ENCODE measurements around the gene APBA2. TPM values are rescaled to one million over a fixed set of nuclear protein-coding genes. Genes with fewer than 3 reads are reported as not detected.
"Not testable (repeated sequence)": the region's sequence is repeated elsewhere in the genome, so short reads cannot be mapped to it uniquely, and the experiment has no call there.

Gene APBA2
- total and polyA plus RNA-seq, 2 donors from 2014 or later = 1.0 to 6.1 TPM

DNA sequence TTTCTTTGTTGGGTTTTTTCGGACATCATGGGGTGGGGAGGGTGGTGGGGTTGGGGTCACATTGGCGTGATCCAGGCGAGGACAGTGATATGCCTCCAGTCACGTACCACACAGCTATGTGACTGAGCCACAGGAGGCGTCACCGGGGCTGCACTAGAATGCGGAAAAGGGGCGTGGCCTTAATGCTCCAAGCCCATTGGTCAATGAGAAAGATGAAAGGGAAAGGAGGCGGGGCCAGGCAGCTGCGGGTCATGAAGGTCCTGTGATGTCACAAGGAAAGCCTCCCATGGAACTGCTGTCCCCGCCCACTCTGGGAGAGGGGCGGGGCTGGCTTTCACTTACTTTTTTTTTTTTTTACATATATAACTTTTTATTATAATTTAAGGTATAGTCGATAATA, 37.3 kb upstream of the APBA2 start, which contains the start of gene GOLGA6L7:
Gene GOLGA6L7 (minus strand): TSS at position 124 of the 400 bp plus-strand sequence. CDS start 95 bp downstream, at position 29.
- intact Hi-C loops (cut with DNase I); H3K27me3 ChIP-seq (ENCODE audit: control insufficient read depth, insufficient read depth, low read length); DNase-seq; FAIRE-seq; H3K9ac ChIP-seq (ENCODE audit: low read length in 3 of 3); H3K4me3 ChIP-seq (ENCODE audit: low read length in 3 of 3); H3K36me3 ChIP-seq (ENCODE audit: control insufficient read depth in 2 of 3, insufficient read depth in 3 of 3, low read length in 3 of 3); H3K27ac ChIP-seq (ENCODE audit: low read depth in 2 of 2, low read length in 2 of 2); H3K9me3 ChIP-seq (ENCODE audit: control insufficient read depth in 2 of 3, insufficient read depth in 1 of 3, low read length in 3 of 3); H3K4me1 ChIP-seq (ENCODE audit: control insufficient read depth in 2 of 3, insufficient read depth in 2 of 3, low read depth in 1 of 3, low read length in 3 of 3): not testable (repeated sequence)

DNA sequence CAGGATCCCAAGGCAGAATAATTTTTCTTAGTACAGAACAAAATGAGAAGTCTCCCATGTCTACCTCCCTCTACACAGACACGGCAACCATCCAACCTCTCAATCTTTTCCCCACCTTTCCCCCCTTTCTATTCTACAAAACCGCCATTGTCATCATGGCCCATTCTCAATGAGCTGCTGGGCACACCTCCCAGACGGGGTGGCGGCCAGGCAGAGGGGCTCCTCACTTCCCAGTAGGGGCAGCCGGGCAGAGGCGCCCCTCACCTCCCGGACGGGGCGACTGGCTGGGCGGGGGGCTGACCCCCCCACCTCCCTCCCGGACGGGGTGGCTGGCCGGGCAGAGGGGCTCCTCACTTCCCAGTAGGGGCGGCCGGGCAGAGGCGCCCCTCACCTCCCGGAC, 36.5 kb upstream of the APBA2 start:
- H3K27ac ChIP-seq (ENCODE audit: low read depth in 2 of 2, low read length in 2 of 2); H3K27me3 ChIP-seq (ENCODE audit: control insufficient read depth, insufficient read depth, low read length); H3K9ac ChIP-seq (ENCODE audit: low read length in 3 of 3); H3K9me3 ChIP-seq (ENCODE audit: control insufficient read depth in 2 of 3, insufficient read depth in 1 of 3, low read length in 3 of 3); H3K4me1 ChIP-seq (ENCODE audit: control insufficient read depth in 2 of 3, insufficient read depth in 2 of 3, low read depth in 1 of 3, low read length in 3 of 3); FAIRE-seq; H3K36me3 ChIP-seq (ENCODE audit: control insufficient read depth in 2 of 3, insufficient read depth in 3 of 3, low read length in 3 of 3); DNase-seq; intact Hi-C loops (cut with DNase I); H3K4me3 ChIP-seq (ENCODE audit: low read length in 3 of 3): not testable (repeated sequence)

DNA sequence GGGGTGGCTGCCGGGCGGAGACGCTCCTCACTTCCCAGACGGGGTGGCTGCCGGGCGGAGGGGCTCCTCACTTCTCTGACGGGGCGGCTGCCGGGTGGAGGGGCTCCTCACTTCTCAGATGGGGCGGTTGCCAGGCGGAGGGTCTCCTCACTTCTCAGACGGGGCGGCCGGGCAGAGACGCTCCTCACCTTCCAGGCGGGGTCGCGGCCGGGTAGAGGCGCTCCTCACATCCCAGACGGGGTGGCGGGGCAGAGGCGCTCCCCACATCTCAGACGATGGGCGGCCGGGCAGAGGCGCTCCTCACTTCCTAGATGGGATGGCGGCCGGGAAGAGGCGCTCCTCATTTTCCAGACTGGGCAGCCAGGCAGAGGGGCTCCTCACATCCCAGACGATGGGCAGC, 36.0 kb upstream of the APBA2 start:
- H3K4me3 ChIP-seq (ENCODE audit: low read length in 3 of 3); intact Hi-C loops (cut with DNase I); DNase-seq; H3K27ac ChIP-seq (ENCODE audit: low read depth in 2 of 2, low read length in 2 of 2); H3K9me3 ChIP-seq (ENCODE audit: control insufficient read depth in 2 of 3, insufficient read depth in 1 of 3, low read length in 3 of 3); H3K36me3 ChIP-seq (ENCODE audit: control insufficient read depth in 2 of 3, insufficient read depth in 3 of 3, low read length in 3 of 3); H3K27me3 ChIP-seq (ENCODE audit: control insufficient read depth, insufficient read depth, low read length); FAIRE-seq; H3K9ac ChIP-seq (ENCODE audit: low read length in 3 of 3); H3K4me1 ChIP-seq (ENCODE audit: control insufficient read depth in 2 of 3, insufficient read depth in 2 of 3, low read depth in 1 of 3, low read length in 3 of 3): not testable (repeated sequence)

DNA sequence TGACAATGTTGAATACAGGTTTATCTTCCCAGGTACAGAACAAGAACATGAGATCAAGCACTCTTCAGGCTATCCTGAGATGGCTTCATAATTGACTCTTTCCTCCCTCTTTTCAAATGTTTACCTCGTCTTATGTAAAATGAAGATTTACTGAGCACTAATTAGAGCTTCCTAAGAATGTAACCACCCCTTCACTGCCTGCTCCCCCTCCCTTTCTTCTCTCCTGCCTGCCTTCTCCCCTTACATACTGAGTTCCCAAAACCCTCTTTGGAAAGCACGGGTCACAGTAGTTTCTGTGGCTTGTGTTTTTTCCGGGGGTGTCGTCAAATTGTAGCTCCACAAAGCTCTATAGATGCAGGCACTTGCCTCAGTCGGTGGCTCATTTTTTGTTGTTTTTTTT, 32.1 kb upstream of the APBA2 start:
- intact Hi-C loops (cut with DNase I); FAIRE-seq; DNase-seq: not testable (repeated sequence)

DNA sequence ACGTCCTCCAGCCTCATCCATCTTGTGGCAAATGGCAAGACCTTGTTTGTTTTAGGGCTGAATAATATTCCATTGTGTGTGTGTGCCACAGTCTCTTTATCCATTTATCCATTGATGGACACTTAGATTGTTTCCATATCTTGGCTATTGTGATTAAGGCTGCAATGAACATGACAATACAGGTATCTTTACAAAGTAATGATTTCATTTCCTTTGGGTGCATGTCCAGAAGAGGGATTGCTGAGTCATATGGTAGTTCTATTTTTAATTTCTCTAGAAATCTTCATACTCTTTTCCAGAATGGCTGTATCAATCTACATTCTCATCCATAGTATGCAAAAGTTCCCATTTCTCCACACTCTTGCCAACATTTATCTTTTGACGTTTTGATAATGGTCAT, 31.2 kb upstream of the APBA2 start:
- H3K4me3 ChIP-seq (ENCODE audit: low read length in 3 of 3); H3K9ac ChIP-seq (ENCODE audit: low read length in 3 of 3); H3K36me3 ChIP-seq (ENCODE audit: control insufficient read depth in 2 of 3, insufficient read depth in 3 of 3, low read length in 3 of 3); FAIRE-seq; H3K27me3 ChIP-seq (ENCODE audit: control insufficient read depth, insufficient read depth, low read length); H3K9me3 ChIP-seq (ENCODE audit: control insufficient read depth in 2 of 3, insufficient read depth in 1 of 3, low read length in 3 of 3); H3K4me1 ChIP-seq (ENCODE audit: control insufficient read depth in 2 of 3, insufficient read depth in 2 of 3, low read depth in 1 of 3, low read length in 3 of 3); DNase-seq; intact Hi-C loops (cut with DNase I); H3K27ac ChIP-seq (ENCODE audit: low read depth in 2 of 2, low read length in 2 of 2): not testable (repeated sequence)

More for the DNA sequence above, 32.1 kb upstream of the APBA2 start:
- H3K4me3 ChIP-seq (ENCODE audit: low read length in 3 of 3); H3K4me1 ChIP-seq (ENCODE audit: control insufficient read depth in 2 of 3, insufficient read depth in 2 of 3, low read depth in 1 of 3, low read length in 3 of 3); H3K27ac ChIP-seq (ENCODE audit: low read depth in 2 of 2, low read length in 2 of 2); H3K36me3 ChIP-seq (ENCODE audit: control insufficient read depth in 2 of 3, insufficient read depth in 3 of 3, low read length in 3 of 3); H3K27me3 ChIP-seq (ENCODE audit: control insufficient read depth, insufficient read depth, low read length); H3K9ac ChIP-seq (ENCODE audit: low read length in 3 of 3); H3K9me3 ChIP-seq (ENCODE audit: control insufficient read depth in 2 of 3, insufficient read depth in 1 of 3, low read length in 3 of 3): not testable (repeated sequence)

DNA sequence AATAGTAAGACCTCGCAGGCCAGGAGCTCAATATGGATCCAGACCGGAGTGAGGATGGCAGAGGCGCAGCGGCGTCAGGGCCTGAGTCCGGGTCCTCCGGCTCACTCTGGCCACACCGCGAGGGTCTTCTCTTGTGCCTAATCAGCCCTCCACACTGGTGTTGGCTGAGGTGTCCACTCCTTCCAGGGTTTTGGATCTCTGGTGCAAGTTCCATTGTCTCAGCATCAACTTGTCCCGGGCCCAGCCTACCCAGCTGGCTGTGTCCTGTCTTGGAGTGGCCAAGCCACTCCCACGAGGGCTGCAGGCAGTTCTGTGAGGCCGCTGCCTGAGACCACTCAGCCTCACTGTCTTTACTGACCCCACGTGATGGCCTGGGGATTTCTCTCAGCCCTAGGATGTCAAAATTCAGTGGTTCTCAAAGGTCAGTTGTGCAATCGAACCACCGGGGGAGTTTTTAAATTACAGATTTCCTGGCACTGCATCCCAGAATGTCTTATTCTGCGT, 24.7 kb upstream of the APBA2 start:
- DNase-seq (peak in 1 of 5 donors; percentile 72), FAIRE-seq (no peak)
- H3K4me1 ChIP-seq (ENCODE audit: control insufficient read depth in 2 of 3, insufficient read depth in 2 of 3, low read depth in 1 of 3, low read length in 3 of 3) = no peaks in the 10 kb centered on the region
- intact Hi-C loops (cut with DNase I) = no loop called here
- H3K27me3 ChIP-seq (ENCODE audit: control insufficient read depth, insufficient read depth, low read length) = no peaks in the 10 kb centered on the region
- no peak overlapping the region for H3K9ac ChIP-seq (ENCODE audit: low read length in 3 of 3)
- H3K4me3 ChIP-seq (ENCODE audit: low read length in 3 of 3) = no peak overlapping the region
- H3K9me3 ChIP-seq (ENCODE audit: control insufficient read depth in 2 of 3, insufficient read depth in 1 of 3, low read length in 3 of 3) = no peaks in the 10 kb centered on the region
- no peaks in the 10 kb centered on the region for H3K36me3 ChIP-seq (ENCODE audit: control insufficient read depth in 2 of 3, insufficient read depth in 3 of 3, low read length in 3 of 3)
- TF ChIP-seq, protein P1, sequence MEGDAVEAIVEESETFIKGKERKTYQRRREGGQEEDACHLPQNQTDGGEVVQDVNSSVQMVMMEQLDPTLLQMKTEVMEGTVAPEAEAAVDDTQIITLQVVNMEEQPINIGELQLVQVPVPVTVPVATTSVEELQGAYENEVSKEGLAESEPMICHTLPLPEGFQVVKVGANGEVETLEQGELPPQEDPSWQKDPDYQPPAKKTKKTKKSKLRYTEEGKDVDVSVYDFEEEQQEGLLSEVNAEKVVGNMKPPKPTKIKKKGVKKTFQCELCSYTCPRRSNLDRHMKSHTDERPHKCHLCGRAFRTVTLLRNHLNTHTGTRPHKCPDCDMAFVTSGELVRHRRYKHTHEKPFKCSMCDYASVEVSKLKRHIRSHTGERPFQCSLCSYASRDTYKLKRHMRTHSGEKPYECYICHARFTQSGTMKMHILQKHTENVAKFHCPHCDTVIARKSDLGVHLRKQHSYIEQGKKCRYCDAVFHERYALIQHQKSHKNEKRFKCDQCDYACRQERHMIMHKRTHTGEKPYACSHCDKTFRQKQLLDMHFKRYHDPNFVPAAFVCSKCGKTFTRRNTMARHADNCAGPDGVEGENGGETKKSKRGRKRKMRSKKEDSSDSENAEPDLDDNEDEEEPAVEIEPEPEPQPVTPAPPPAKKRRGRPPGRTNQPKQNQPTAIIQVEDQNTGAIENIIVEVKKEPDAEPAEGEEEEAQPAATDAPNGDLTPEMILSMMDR (IDR thresholded peaks at IDR 0.05; ENCODE audit: borderline replicate concordance, extremely low read depth, insufficient read depth) = no peak
- H3K27ac ChIP-seq (ENCODE audit: low read depth in 2 of 2, low read length in 2 of 2) = no peak overlapping the region

DNA sequence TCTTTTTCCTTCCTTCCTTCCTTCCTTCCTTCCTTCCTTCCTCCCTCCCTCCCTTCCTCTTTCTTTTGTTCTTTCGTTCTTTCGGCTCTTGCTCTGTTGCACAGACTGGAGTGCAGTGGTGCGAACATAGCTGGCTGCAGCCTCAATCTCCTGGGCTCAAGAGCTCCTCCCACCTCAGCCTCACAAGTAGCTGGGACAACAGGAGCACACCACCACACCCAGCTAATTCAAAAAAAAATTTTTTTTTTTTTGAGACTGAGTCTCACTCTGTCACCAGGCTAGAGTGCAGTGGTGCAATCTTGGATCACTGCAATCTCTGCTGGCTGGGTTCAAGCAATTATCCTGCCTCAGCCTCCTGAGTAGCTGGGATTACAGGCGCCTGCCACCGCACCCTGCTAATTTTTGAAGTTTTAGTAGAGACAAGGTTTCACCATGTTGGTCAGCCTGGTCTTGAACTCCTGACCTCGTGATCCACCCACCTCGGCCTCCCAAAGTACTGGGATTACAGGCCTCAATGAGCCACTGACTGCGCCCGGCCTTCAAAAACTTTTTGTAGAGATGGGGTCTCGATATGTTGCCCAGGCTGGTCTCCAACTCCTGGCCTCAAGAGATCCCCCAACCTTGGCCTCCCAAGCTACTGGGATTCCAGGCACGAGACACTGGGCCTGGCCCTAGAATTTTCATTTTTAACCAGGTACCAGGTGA, 24.0 kb upstream of the APBA2 start:
- FAIRE-seq; DNase-seq; H3K27ac ChIP-seq (ENCODE audit: low read depth in 2 of 2, low read length in 2 of 2); H3K4me3 ChIP-seq (ENCODE audit: low read length in 3 of 3); H3K9me3 ChIP-seq (ENCODE audit: control insufficient read depth in 2 of 3, insufficient read depth in 1 of 3, low read length in 3 of 3); H3K27me3 ChIP-seq (ENCODE audit: control insufficient read depth, insufficient read depth, low read length); H3K4me1 ChIP-seq (ENCODE audit: control insufficient read depth in 2 of 3, insufficient read depth in 2 of 3, low read depth in 1 of 3, low read length in 3 of 3); H3K9ac ChIP-seq (ENCODE audit: low read length in 3 of 3); H3K36me3 ChIP-seq (ENCODE audit: control insufficient read depth in 2 of 3, insufficient read depth in 3 of 3, low read length in 3 of 3); intact Hi-C loops (cut with DNase I): not testable (repeated sequence)
